H1 (cell line): ENCODE data around the gene GCH1. TPM values are rescaled to one million over a fixed set of nuclear protein-coding genes. Genes with fewer than 3 reads are reported as not detected.

ENCODE experiments used
- BACH1 ChIP-seq: IDR thresholded peaks from 2 replicates; pipeline ENCODE4 v1.6.1; 2012; ENCODE audit warnings: low read length, improper control_type of control experiment
- EP300 ChIP-seq, 2 experiments: IDR thresholded peaks; 1 replicate in 1 of 2; 2 replicates in 1 of 2; pipeline ENCODE4 v1.6.1; 2011 to 2012; ENCODE audit warnings: low read depth in 2 of 2, low read length in 2 of 2, mild to moderate bottlenecking in 2 of 2, borderline replicate concordance in 1 of 2, inconsistent platforms in 1 of 2, moderate library complexity in 1 of 2
- GABPA ChIP-seq: IDR thresholded peaks from 2 replicates; pipeline ENCODE4 v1.6.1; 2011; ENCODE audit warnings: mild to moderate bottlenecking, low read length, moderate library complexity, borderline replicate concordance; ENCODE audit not compliant: insufficient read depth
- JUN ChIP-seq: IDR thresholded peaks from 2 replicates; pipeline ENCODE4 v1.6.1; 2011; ENCODE audit warnings: low read depth, mild to moderate bottlenecking, improper control_type of control experiment, low read length
- KDM4A ChIP-seq: IDR thresholded peaks from one replicate; pipeline ENCODE4 v1.7.1; 2012; ENCODE audit warnings: low read depth, mild to moderate bottlenecking, moderate library complexity, low read length, inconsistent platforms; ENCODE audit not compliant: severe bottlenecking
- POLR2AphosphoS5 ChIP-seq: IDR thresholded peaks from 2 replicates; pipeline ENCODE4 v1.6.1; 2011; ENCODE audit warnings: low read depth, low read length
- POU5F1 ChIP-seq: IDR thresholded peaks from 2 replicates; pipeline ENCODE4 v1.6.1; 2011; ENCODE audit warnings: low read depth, mild to moderate bottlenecking, low read length, moderate library complexity
- SP2 ChIP-seq: IDR thresholded peaks from 2 replicates; pipeline ENCODE4 v1.6.1; 2012; ENCODE audit warnings: mild to moderate bottlenecking, low read length, inconsistent platforms
- polyA plus RNA-seq, 7 experiments: library from polyadenylated mRNA; depleted of rRNA in 3 of 7; stranded (reverse) in 5 of 7; unstranded in 2 of 7; fragments of >200 nt in 5 of 7; fragments of 200-250 nt in 2 of 7; gene quantifications; 1 replicate in 5 of 7; 2 replicates in 1 of 7; 4 replicates in 1 of 7; pipeline versions ENCODE4 v1.2.1 to v1.2.3, GENCODE V29; 2011 to 2013; ENCODE audit warnings: missing spikeins in 2 of 7, mixed read lengths in 2 of 7
- total RNA-seq: library from RNA; stranded (reverse); fragmentation: NEBNext Ultra II Directional; extraction: Animal tissue kit (Norgen Biotek cat#: 25700); gene quantifications from 2 replicates; pipeline ENCODE4 v1.2.1, GENCODE V29; 2021
- TF ChIP-seq, protein P1 (sequence below): IDR thresholded peaks from 2 replicates; pipeline ENCODE4 v1.6.1; 2012; ENCODE audit warnings: inconsistent platforms

GCH1 gene
- total and polyA plus RNA-seq, 2 of the 8 experiments (the other 6 are each of a cell fraction or from before 2014, with no cell fraction given), result 7.3 to 7.9 TPM

DNA sequence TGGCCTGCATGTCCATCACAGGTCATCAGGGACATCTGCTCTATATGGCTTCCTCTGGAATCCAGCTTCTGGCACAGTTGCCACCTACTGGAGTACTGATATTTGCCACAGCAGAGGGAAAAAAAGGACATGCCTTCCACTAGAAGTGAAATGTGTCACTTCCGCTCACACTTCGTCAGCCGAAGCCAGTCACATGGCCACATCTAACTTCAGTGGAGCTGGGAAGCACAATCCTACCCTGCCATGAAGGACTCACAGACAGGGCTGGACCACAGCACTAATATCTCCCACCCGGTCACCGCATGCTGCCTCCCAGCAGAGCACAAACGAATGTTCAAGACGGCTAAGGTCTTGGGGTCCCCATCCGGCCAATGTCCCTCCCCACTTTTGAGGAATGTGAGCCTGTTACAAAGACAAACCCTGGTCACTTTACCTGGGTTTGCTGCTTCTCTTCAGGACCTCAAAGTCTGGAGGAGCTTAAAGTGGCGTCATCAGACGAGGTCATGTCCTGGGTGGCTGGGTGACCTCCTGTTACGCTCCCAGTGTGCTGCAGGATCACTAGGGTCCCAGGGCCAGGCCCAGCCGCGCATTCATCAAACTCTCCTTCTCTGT, 98.6 kb downstream of the GCH1 start (continued):
- TF ChIP-seq JUN (no peak), GABPA (no peak), POLR2AphosphoS5 (no peak), SP2 (no peak), KDM4A (no peak), BACH1 (no peak), EP300 (IDR thresholded peaks at IDR 0.05; ENCODE audit: borderline replicate concordance in 1 of 2, low read depth in 2 of 2, low read length in 2 of 2) (no peak), POU5F1 (no peak)
- TF ChIP-seq, protein P1, sequence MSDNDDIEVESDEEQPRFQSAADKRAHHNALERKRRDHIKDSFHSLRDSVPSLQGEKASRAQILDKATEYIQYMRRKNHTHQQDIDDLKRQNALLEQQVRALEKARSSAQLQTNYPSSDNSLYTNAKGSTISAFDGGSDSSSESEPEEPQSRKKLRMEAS, result no peak
